Osteoblast (primary cell): ENCODE results near the gene NUDT16L1. TPM values are rescaled to one million over a fixed set of nuclear protein-coding genes. Genes with fewer than 3 reads are reported as not detected.
"Not testable (repeated sequence)": the region's sequence is repeated elsewhere in the genome, so short reads cannot be mapped to it uniquely, and the experiment has no call there.

Experiments
- DNase-seq: peaks from one replicate; pipeline ENCODE4 v3.0.0; 2011; ENCODE audit warnings: low spot score, mixed read lengths; ENCODE audit not compliant: insufficient read length; ENCODE audit errors: missing footprints
- H2AFZ ChIP-seq: 2 replicates; pipeline ENCODE4 v1.6.0; 2011; ENCODE audit warnings: mild to moderate bottlenecking, low read length
- H3K27ac ChIP-seq: 2 replicates; pipeline ENCODE4 v1.5.1; 2011; ENCODE audit warnings: mild to moderate bottlenecking, low read depth, low read length, moderate library complexity
- H3K27me3 ChIP-seq: 2 replicates; pipeline ENCODE4 v1.6.0; 2012; ENCODE audit warnings: mild to moderate bottlenecking, control low read depth, inconsistent platforms, low read length, moderate library complexity; ENCODE audit not compliant: insufficient read depth
- H3K36me3 ChIP-seq: 2 replicates; pipeline ENCODE4 v1.5.1; 2011; ENCODE audit warnings: mild to moderate bottlenecking, low read length, control low read depth, moderate library complexity; ENCODE audit not compliant: insufficient read depth
- H3K4me1 ChIP-seq: 2 replicates; pipeline ENCODE4 v1.5.1; 2011; ENCODE audit warnings: mild to moderate bottlenecking, low read length, control low read depth, moderate library complexity; ENCODE audit not compliant: insufficient read depth
- H3K4me2 ChIP-seq: 2 replicates; pipeline ENCODE4 v1.6.0; 2011; ENCODE audit warnings: mild to moderate bottlenecking, low read length; ENCODE audit not compliant: insufficient read depth
- H3K4me3 ChIP-seq: fragments of 200-600 bp; sonication (generic); 3 replicates; pipeline ENCODE4 v1.5.1; 2012; ENCODE audit warnings: mild to moderate bottlenecking, low read length, inconsistent platforms; ENCODE audit not compliant: insufficient read depth
- H3K79me2 ChIP-seq: 2 replicates; pipeline ENCODE4 v1.6.0; 2012; ENCODE audit warnings: mild to moderate bottlenecking, low read length, control low read depth, inconsistent platforms; ENCODE audit not compliant: insufficient read depth
- H3K9me3 ChIP-seq: 2 replicates; pipeline ENCODE4 v1.5.1; 2011; ENCODE audit warnings: low read depth, low read length, control low read depth
- H4K20me1 ChIP-seq: 2 replicates; pipeline ENCODE4 v1.6.0; 2012; ENCODE audit warnings: mild to moderate bottlenecking, low read length, control low read depth; ENCODE audit not compliant: insufficient read depth
- CTCF ChIP-seq: IDR thresholded peaks from 2 replicates; pipeline ENCODE4 v1.5.1; 2011; ENCODE audit warnings: mild to moderate bottlenecking, low read depth, low read length, moderate library complexity; ENCODE audit errors: extremely low read depth
- total RNA-seq: library from RNA; depleted of rRNA; stranded (reverse); fragments of >200 nt; gene quantifications from 2 replicates; pipeline ENCODE4 v1.2.3, GENCODE V29; 2012

Gene NUDT16L1
- total RNA-seq, 1 donor: 18.1 TPM

- Histone ChIP-seq H3K9me3 (no peaks in the 10 kb centered on the region), H3K36me3 (no peaks in the 10 kb centered on the region), H3K4me1 (peaks cover 6% of the 10 kb centered on the region), H3K4me3 (no peak overlapping the region), H3K79me2 (peaks cover 24% of the 10 kb centered on the region), H4K20me1 (no peaks in the 10 kb centered on the region), H2AFZ (no peak overlapping the region), H3K27ac (no peak overlapping the region), H3K27me3 (no peaks in the 10 kb centered on the region), H3K4me2 (no peak overlapping the region)
- DNase-seq: peak; percentile 48
- TF ChIP-seq CTCF: no peak
These were observed 43.2 kb downstream of the NUDT16L1 start for GRCh38 chr16:4736546-4736945.

GRCh38 chr16:4737545-4737944, 44.2 kb downstream of the NUDT16L1 start:
- peak; percentile 49 for DNase-seq
- H4K20me1 ChIP-seq: no peaks in the 10 kb centered on the region
- no peaks in the 10 kb centered on the region for H3K9me3 ChIP-seq
- no peak overlapping the region for H3K4me3 ChIP-seq
- no peaks in the 10 kb centered on the region for H3K27me3 ChIP-seq
- H3K79me2 ChIP-seq: peaks cover 14% of the 10 kb centered on the region
- TF ChIP-seq CTCF: no peak
- no peaks in the 10 kb centered on the region for H3K36me3 ChIP-seq
- H3K27ac ChIP-seq: no peak overlapping the region
- H3K4me1 ChIP-seq: peaks cover 6% of the 10 kb centered on the region
- H2AFZ ChIP-seq: no peak overlapping the region
- H3K4me2 ChIP-seq: no peak overlapping the region

GRCh38 chr16:4738370-4738769, 45.0 kb downstream of the NUDT16L1 start:
- not testable (repeated sequence) for H3K27ac ChIP-seq, H3K4me2 ChIP-seq, H3K9me3 ChIP-seq, H3K4me3 ChIP-seq, H3K4me1 ChIP-seq, H3K79me2 ChIP-seq, H3K27me3 ChIP-seq, H2AFZ ChIP-seq, H3K36me3 ChIP-seq, H4K20me1 ChIP-seq
- peak; percentile 51 for DNase-seq

GRCh38 chr16:4743226-4743878, 50.0 kb downstream of the NUDT16L1 start:
- Histone ChIP-seq H3K4me1 (no peaks in the 10 kb centered on the region), H3K27ac (no peak overlapping the region), H3K36me3 (no peaks in the 10 kb centered on the region), H2AFZ (no peak overlapping the region), H4K20me1 (no peaks in the 10 kb centered on the region), H3K79me2 (no peaks in the 10 kb centered on the region), H3K4me2 (peak overlapping the region; percentile 32), H3K4me3 (no peak overlapping the region), H3K9me3 (no peaks in the 10 kb centered on the region), H3K27me3 (no peaks in the 10 kb centered on the region)
- peak; percentile 79 for DNase-seq
- no peak for TF ChIP-seq CTCF
